Measurements from ENCODE around the gene PYHIN1.

The PYHIN1 gene

GRCh38 chr1:158931055-158931737 is at the start of gene PYHIN1:
TSS of gene PYHIN1 (plus strand) at chr1:158931552. CDS start at chr1:158936911, 5,359 bp downstream.
- peak; percentile 6 for DNase-seq (ENCODE audit: low spot score)

- no peak for DNase-seq (ENCODE audit: low spot score)
Measured at GRCh38 chr1:158893654-158894053, 37.7 kb upstream of the PYHIN1 start.

- DNase-seq (ENCODE audit: low spot score) = no peak
Measured at GRCh38 chr1:158898722-158899121, 32.6 kb upstream of the PYHIN1 start.

- no peak for DNase-seq (ENCODE audit: low spot score)
Measured at GRCh38 chr1:158901623-158902022, 29.7 kb upstream of the PYHIN1 start.

- no peak for DNase-seq (ENCODE audit: low spot score)
Measured at GRCh38 chr1:158916085-158916484, 15.3 kb upstream of the PYHIN1 start.

GRCh38 chr1:158924677-158925076 is 6.7 kb upstream of the PYHIN1 start:
- DNase-seq (ENCODE audit: low spot score) = no peak

- DNase-seq (ENCODE audit: low spot score) = no peak
Measured at GRCh38 chr1:158930504-158930903, 848 bp upstream of the PYHIN1 start.

- no peak for DNase-seq (ENCODE audit: low spot score)
Measured at GRCh38 chr1:158932171-158932570, 819 bp downstream of the PYHIN1 start.

GRCh38 chr1:158933621-158934020 is 2.3 kb downstream of the PYHIN1 start:
- DNase-seq (ENCODE audit: low spot score) = no peak

- no peak for DNase-seq (ENCODE audit: low spot score)
Measured at GRCh38 chr1:158939180-158939579, 7.8 kb downstream of the PYHIN1 start.

- DNase-seq (ENCODE audit: low spot score) = no peak
Measured at GRCh38 chr1:158941317-158941716, 10.0 kb downstream of the PYHIN1 start.

GRCh38 chr1:158942490-158942889 is 11.1 kb downstream of the PYHIN1 start:
- no peak for DNase-seq (ENCODE audit: low spot score)

GRCh38 chr1:158943059-158943458 is 11.7 kb downstream of the PYHIN1 start:
- no peak for DNase-seq (ENCODE audit: low spot score)

GRCh38 chr1:158945061-158945460 is 13.7 kb downstream of the PYHIN1 start:
- DNase-seq (ENCODE audit: low spot score) = peak; percentile 24

GRCh38 chr1:158946785-158947184 is 15.4 kb downstream of the PYHIN1 start:
- no peak for DNase-seq (ENCODE audit: low spot score)

- DNase-seq (ENCODE audit: low spot score) = no peak
Measured at GRCh38 chr1:158951956-158952355, 20.6 kb downstream of the PYHIN1 start.

- DNase-seq (ENCODE audit: low spot score) = no peak
Measured at GRCh38 chr1:158952416-158952815, 21.1 kb downstream of the PYHIN1 start.

GRCh38 chr1:158961178-158961577 is 29.8 kb downstream of the PYHIN1 start:
- no peak for DNase-seq (ENCODE audit: low spot score)

GRCh38 chr1:158962983-158963382 is 31.6 kb downstream of the PYHIN1 start:
- no peak for DNase-seq (ENCODE audit: low spot score)

- no peak for DNase-seq (ENCODE audit: low spot score)
Measured at GRCh38 chr1:158969166-158969565, 37.8 kb downstream of the PYHIN1 start.

GRCh38 chr1:158969855-158970254 is 38.5 kb downstream of the PYHIN1 start:
- DNase-seq (ENCODE audit: low spot score) = no peak

- no peak for DNase-seq (ENCODE audit: low spot score)
Measured at GRCh38 chr1:158972841-158973240, 41.5 kb downstream of the PYHIN1 start.

GRCh38 chr1:158976219-158976618 is 44.9 kb downstream of the PYHIN1 start:
- no peak for DNase-seq (ENCODE audit: low spot score)

- no peak for DNase-seq (ENCODE audit: low spot score)
Measured at GRCh38 chr1:158978730-158979129, 47.4 kb downstream of the PYHIN1 start.

Data from COLO829 (cell line).